H1 (cell line): ENCODE results near the gene NABP2. TPM values are rescaled to one million over a fixed set of nuclear protein-coding genes. Genes with fewer than 3 reads are reported as not detected.

ENCODE experiments used
- CTCF ChIA-PET: fragments of 300-600 bp; sonication (Branson Sonifier 250); formaldehyde crosslinking; loops from one replicate; lab custom pipeline; 2021; ENCODE audit not compliant: partially characterized antibody; lab: Charles Lee
- POLR2A ChIA-PET: fragments of 300-600 bp; sonication (Branson Sonifier 250); formaldehyde crosslinking; loops from one replicate; lab custom pipeline; 2021; ENCODE audit warnings: inconsistent platforms; ENCODE audit not compliant: partially characterized antibody; lab: Charles Lee
- DNase-seq, 2 experiments: peaks; one replicate each; pipeline versions ENCODE4 v3.0.0 to v3.0.0-alpha.2; 2010 to 2022; ENCODE audit warnings: low spot score in 2 of 2, low read depth in 1 of 2, mixed read lengths in 1 of 2
- FAIRE-seq: peaks from 2 replicates; lab custom pipeline; 2011; peaks lifted over from hg19 to GRCh38; lab: Jason Lieb, UNC
- H2AFZ ChIP-seq: 2 replicates; pipeline ENCODE4 v1.8.1; 2012; ENCODE audit warnings: low read length, inconsistent platforms
- H2AK5ac ChIP-seq: 2 replicates; pipeline ENCODE4 v1.6.1; 2013; ENCODE audit warnings: low read depth, low read length
- H2BK120ac ChIP-seq: replicated peaks from 2 replicates; pipeline ENCODE3; 2013; ENCODE audit warnings: low read depth, low read length, inconsistent platforms
- H2BK12ac ChIP-seq: 2 replicates; pipeline ENCODE4 v1.6.1; 2013; ENCODE audit warnings: low read depth, low read length
- H2BK15ac ChIP-seq: 2 replicates; pipeline ENCODE4 v1.6.1; 2013; ENCODE audit warnings: low read length
- H2BK20ac ChIP-seq: 2 replicates; pipeline ENCODE4 v1.6.1; 2013; ENCODE audit warnings: low read length
- H2BK5ac ChIP-seq: 2 replicates; pipeline ENCODE4 v1.6.1; 2013; ENCODE audit warnings: low read depth, low read length
- H3K14ac ChIP-seq: 2 replicates; pipeline ENCODE4 v1.6.1; 2013; ENCODE audit warnings: inconsistent platforms; ENCODE audit not compliant: insufficient read length
- H3K18ac ChIP-seq: 2 replicates; pipeline ENCODE4 v1.6.1; 2013; ENCODE audit warnings: low read length; ENCODE audit errors: extremely low read depth
- H3K23ac ChIP-seq: 2 replicates; pipeline ENCODE4 v1.6.1; 2013; ENCODE audit warnings: inconsistent platforms; ENCODE audit not compliant: insufficient read length
- H3K23me2 ChIP-seq: 2 replicates; pipeline ENCODE4 v1.6.1; 2013; ENCODE audit warnings: low read depth, low read length
- H3K27ac ChIP-seq: 2 replicates; pipeline ENCODE4 v1.6.1; 2011; ENCODE audit warnings: low read depth, low read length, inconsistent platforms
- H3K27me3 ChIP-seq, 4 experiments: replicated peaks in 1 of 4; 1 replicate in 1 of 4; 2 replicates in 3 of 4; pipeline versions ENCODE4 v1.6.1 to v1.8.1; 2011 to 2013; ENCODE audit warnings: low read length in 3 of 4, mild to moderate bottlenecking in 3 of 4, inconsistent platforms in 2 of 4, mixed read lengths in 2 of 4, moderate library complexity in 1 of 4; ENCODE audit not compliant: control insufficient read depth in 3 of 4, insufficient read depth in 3 of 4; ENCODE audit errors: extremely low read depth in 1 of 4
- H3K36me3 ChIP-seq, 4 experiments: 2 replicates each; pipeline versions ENCODE4 v1.6.1 to v1.8.1; 2011 to 2013; ENCODE audit warnings: mild to moderate bottlenecking in 4 of 4, low read length in 3 of 4, moderate library complexity in 2 of 4, control low read depth in 1 of 4, inconsistent platforms in 1 of 4; ENCODE audit not compliant: insufficient read depth in 4 of 4, control insufficient read depth in 2 of 4
- H3K4ac ChIP-seq: replicated peaks from 2 replicates; pipeline ENCODE3; 2013; ENCODE audit warnings: low read length, low read depth, mixed read lengths, inconsistent platforms; ENCODE audit not compliant: insufficient read length
- H3K4me1 ChIP-seq, 4 experiments: replicated peaks in 1 of 4; 1 replicate in 1 of 4; 2 replicates in 3 of 4; pipeline versions ENCODE4 v1.6.1 to v1.8.1; 2011 to 2013; ENCODE audit warnings: low read length in 3 of 4, inconsistent platforms in 2 of 4, mixed read lengths in 1 of 4; ENCODE audit not compliant: insufficient read depth in 4 of 4, control insufficient read depth in 3 of 4
- H3K4me2 ChIP-seq, 2 experiments: 2 replicates each; pipeline versions ENCODE4 v1.6.1 to v1.8.1; 2011 to 2013; ENCODE audit warnings: low read depth in 2 of 2, low read length in 2 of 2, control low read depth in 1 of 2, inconsistent platforms in 1 of 2, mild to moderate bottlenecking in 1 of 2; ENCODE audit not compliant: insufficient read depth in 1 of 2
- H3K4me3 ChIP-seq, 4 experiments: fragments of 200-600, 300-600 bp in 1 of 4; sonication (generic), shearing (Covaris generic), sonication (Bioruptor Twin) in 1 of 4; 2 replicates each; pipeline versions ENCODE4 v1.5.1 to v1.8.1; 2011 to 2016; ENCODE audit warnings: low read length in 4 of 4, low read depth in 3 of 4, control low read depth in 2 of 4, inconsistent platforms in 2 of 4, mild to moderate bottlenecking in 2 of 4, mixed read lengths in 1 of 4, moderate library complexity in 1 of 4; ENCODE audit not compliant: insufficient read depth in 2 of 4; ENCODE audit errors: extremely low read depth in 1 of 4
- H3K56ac ChIP-seq: replicated peaks from 2 replicates; pipeline ENCODE3; 2013; ENCODE audit warnings: low read depth, mild to moderate bottlenecking, mixed read lengths, low read length, inconsistent platforms; ENCODE audit not compliant: insufficient read length
- H3K79me1 ChIP-seq: 2 replicates; pipeline ENCODE4 v1.6.1; 2013; ENCODE audit warnings: low read depth, low read length, control low read depth
- H3K79me2 ChIP-seq, 2 experiments: 2 replicates each; pipeline versions ENCODE4 v1.6.1 to v1.8.1; 2012 to 2013; ENCODE audit warnings: low read length in 2 of 2, mild to moderate bottlenecking in 2 of 2, inconsistent platforms in 1 of 2; ENCODE audit not compliant: insufficient read depth in 2 of 2, control insufficient read depth in 1 of 2
- H3K9ac ChIP-seq, 4 experiments: replicated peaks in 1 of 4; 1 replicate in 1 of 4; 2 replicates in 3 of 4; pipeline versions ENCODE4 v1.6.1 to v1.8.1; 2011 to 2013; ENCODE audit warnings: low read depth in 3 of 4, low read length in 3 of 4, control low read depth in 2 of 4, mild to moderate bottlenecking in 2 of 4, moderate library complexity in 2 of 4, inconsistent platforms in 1 of 4; ENCODE audit errors: extremely low read depth in 1 of 4
- H3K9me3 ChIP-seq, 2 experiments: 2 replicates each; pipeline versions ENCODE4 v1.6.1 to v1.8.1; 2012 to 2013; ENCODE audit warnings: mild to moderate bottlenecking in 2 of 2, moderate library complexity in 2 of 2, control low read depth in 1 of 2, inconsistent platforms in 1 of 2, low read depth in 1 of 2, low read length in 1 of 2, mixed read lengths in 1 of 2; ENCODE audit not compliant: insufficient read depth in 2 of 2
- H4K20me1 ChIP-seq, 2 experiments: replicated peaks in 1 of 2; 2 replicates each; pipeline versions ENCODE3 to v1.8.1; 2011 to 2013; ENCODE audit warnings: inconsistent platforms in 2 of 2, low read length in 2 of 2, mild to moderate bottlenecking in 1 of 2; ENCODE audit not compliant: insufficient read depth in 2 of 2, control insufficient read depth in 1 of 2
- H4K5ac ChIP-seq: 2 replicates; pipeline ENCODE4 v1.6.1; 2013; ENCODE audit warnings: low read length, low read depth, mixed read lengths, inconsistent platforms; ENCODE audit not compliant: insufficient read length
- H4K8ac ChIP-seq: 2 replicates; pipeline ENCODE4 v1.8.0; 2013; ENCODE audit warnings: mild to moderate bottlenecking, moderate library complexity, low read length, inconsistent platforms; ENCODE audit not compliant: insufficient read depth; ENCODE audit errors: extremely low read depth
- H4K91ac ChIP-seq: replicated peaks from 2 replicates; pipeline ENCODE3; 2013; ENCODE audit warnings: low read length, mixed read lengths, inconsistent platforms; ENCODE audit not compliant: insufficient read length
- ASH2L ChIP-seq: fragments of 200-600, 300-600 bp; sonication (generic); IDR thresholded peaks from one replicate; pipeline ENCODE4 v1.7.1; 2017; ENCODE audit warnings: low read length
- CHD1 ChIP-seq: IDR thresholded peaks from 2 replicates; pipeline ENCODE4 v1.6.1; 2012; ENCODE audit warnings: low read depth, low read length, improper control_type of control experiment
- EGR1 ChIP-seq: IDR thresholded peaks from 2 replicates; pipeline ENCODE4 v1.6.1; 2011; ENCODE audit warnings: low read depth, low read length, borderline replicate concordance
- JUN ChIP-seq: IDR thresholded peaks from 2 replicates; pipeline ENCODE4 v1.6.1; 2011; ENCODE audit warnings: low read depth, mild to moderate bottlenecking, improper control_type of control experiment, low read length
- POLR2A ChIP-seq, 2 experiments: IDR thresholded peaks; 1 replicate in 1 of 2; 2 replicates in 1 of 2; pipeline ENCODE4 v1.6.1; 2011; ENCODE audit warnings: low read depth in 2 of 2, low read length in 2 of 2, mild to moderate bottlenecking in 2 of 2; ENCODE audit errors: control extremely low read depth in 1 of 2
- SAP30 ChIP-seq: fragments of 300-600 bp; sonication (generic); IDR thresholded peaks from 2 replicates; pipeline ENCODE4 v1.7.1; 2012; ENCODE audit warnings: low read length, moderate library complexity, mild to moderate bottlenecking, inconsistent platforms; ENCODE audit not compliant: insufficient read depth, insufficient replicate concordance
- SP4 ChIP-seq: IDR thresholded peaks from 2 replicates; pipeline ENCODE4 v1.6.1; 2012; ENCODE audit warnings: low read length, inconsistent platforms
- ZNF274 ChIP-seq: IDR thresholded peaks from 2 replicates; pipeline ENCODE4 v1.7.0; 2012; ENCODE audit warnings: low read length, borderline replicate concordance; ENCODE audit errors: extremely low read depth
- WGBS, 2 experiments: shearing (Covaris generic) in 1 of 2; methylation state at CpG; one replicate each; pipeline versions ENCODE4 v1.1.6 to v1.1.7; 2013 to 2015; ENCODE audit warnings: low lambda C conversion rate in 2 of 2, mixed read lengths in 2 of 2, inconsistent platforms in 1 of 2, low coverage in 1 of 2, missing lambda C conversion rate in 1 of 2; ENCODE audit not compliant: insufficient replicate concordance in 2 of 2, insufficient coverage in 1 of 2, insufficient read length in 1 of 2; ENCODE audit errors: extremely low coverage in 1 of 2, missing lambda C conversion rate in 1 of 2; 5-methylcytosine and 5-hydroxymethylcytosine counted together
- polyA plus RNA-seq, 7 experiments: library from polyadenylated mRNA; depleted of rRNA in 3 of 7; stranded (reverse) in 5 of 7; unstranded in 2 of 7; fragments of >200 nt in 5 of 7; fragments of 200-250 nt in 2 of 7; gene quantifications; 1 replicate in 5 of 7; 2 replicates in 1 of 7; 4 replicates in 1 of 7; pipeline versions ENCODE4 v1.2.1 to v1.2.3, GENCODE V29; 2011 to 2013; ENCODE audit warnings: missing spikeins in 2 of 7, mixed read lengths in 2 of 7
- total RNA-seq: library from RNA; stranded (reverse); fragmentation: NEBNext Ultra II Directional; extraction: Animal tissue kit (Norgen Biotek cat#: 25700); gene quantifications from 2 replicates; pipeline ENCODE4 v1.2.1, GENCODE V29; 2021

The NABP2 gene
- total and polyA plus RNA-seq, 2 of the 8 experiments (the other 6 are each of a cell fraction or from before 2014, with no cell fraction given) = 58.1 to 67.5 TPM

DNA sequence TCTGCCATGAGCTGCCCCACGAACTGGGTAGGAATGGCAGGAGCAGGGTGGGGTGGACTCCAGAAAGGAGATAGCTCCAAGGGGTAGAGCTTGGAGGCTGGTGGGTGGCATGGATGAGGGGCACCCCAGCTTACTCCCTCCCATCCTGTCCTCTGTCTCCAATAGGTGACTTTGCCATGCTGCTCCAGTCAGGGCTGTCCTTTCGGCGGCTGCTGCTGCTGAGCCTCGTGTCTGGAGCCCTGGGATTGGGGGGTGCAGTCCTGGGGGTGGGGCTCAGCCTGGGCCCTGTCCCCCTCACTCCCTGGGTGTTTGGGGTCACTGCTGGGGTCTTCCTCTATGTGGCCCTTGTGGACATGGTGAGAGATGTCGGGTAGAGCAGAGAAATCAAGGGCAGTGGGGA is 12.8 kb downstream of the NABP2 start:
- CTCF ChIA-PET = interaction anchor here (0.6 to 3.1 kb wide), 6 partner anchors 10 to 31 kb away, joined by 3 to 22 read pairs (median 4); partner anchors contain the start of genes ANKRD52 and RNF41
- WGBS, 2 experiments = 94% methylated on average over 5 of the region's 5 CpGs; no CpG with 5 or more reads in 1 of the 2 experiments
- peaks cover 0 to 12% (median 2%) of the 10 kb centered on the region in 4 experiments; a peak in 3 of 8 replicates for H3K36me3 ChIP-seq
- TF ChIP-seq POLR2A (IDR thresholded peaks at IDR 0.05; ENCODE audit: control extremely low read depth in 1 of 2, low read depth in 2 of 2, low read length in 2 of 2) (no peak), EGR1 (no peak), SP4 (no peak), ASH2L (no peak), CHD1 (no peak), JUN (no peak), ZNF274 (no peak), SAP30 (no peak)

More for the DNA sequence above, 12.8 kb downstream of the NABP2 start:
- no peak overlapping the region for H2AK5ac ChIP-seq
- no peak overlapping the region for H2BK20ac ChIP-seq
- no peak overlapping the region for H2BK15ac ChIP-seq
- peaks cover 0 to 3% of the 10 kb centered on the region in 2 experiments for H4K20me1 ChIP-seq
- H2AFZ ChIP-seq = no peak overlapping the region
- H3K9ac ChIP-seq = no peak overlapping the region
- H2BK120ac ChIP-seq = no peak overlapping the region
- H2BK5ac ChIP-seq = no peak overlapping the region
- no peaks in the 10 kb centered on the region for H3K23me2 ChIP-seq
- H3K18ac ChIP-seq = no peak overlapping the region; the same call in 1 of the 2 replicates
- H3K4me2 ChIP-seq = no peak overlapping the region
- H3K79me1 ChIP-seq = no peaks in the 10 kb centered on the region
- H4K8ac ChIP-seq = no peak overlapping the region
- H3K79me2 ChIP-seq = no peaks in the 10 kb centered on the region
- 0 out of 7 replicates have a peak, but pooled peaks cover 0 to 2% (median 0%) of the 10 kb centered on the region in 4 experiments for H3K27me3 ChIP-seq
- no peak overlapping the region for H3K23ac ChIP-seq
- FAIRE-seq = no peak
- POLR2A ChIA-PET = interaction anchor here (1.0 to 8.6 kb wide), 15 partner anchors 11 to 157 kb away, joined by 3 to 65 read pairs (median 6); partner anchors contain the start of genes ANKRD52, COQ10A, ERBB3 and ESYT1
- H3K56ac ChIP-seq = no peak overlapping the region
- no peak overlapping the region for H3K27ac ChIP-seq
- peaks cover 0 to 4% (median 2%) of the 10 kb centered on the region in 4 experiments; a peak in 4 of 7 replicates for H3K4me1 ChIP-seq
- no peak overlapping the region for H3K4ac ChIP-seq
- DNase-seq = no peak
- H4K91ac ChIP-seq = no peak overlapping the region
- no peaks in the 10 kb centered on the region for H3K9me3 ChIP-seq
- no peak overlapping the region for H4K5ac ChIP-seq
- H3K14ac ChIP-seq = no peak overlapping the region
- no peak overlapping the region for H2BK12ac ChIP-seq
- no peak overlapping the region for H3K4me3 ChIP-seq
